LNCaP clone FGC (cell line): Measurements from ENCODE around the gene FGD2.

ENCODE experiments used
- DNase-seq: peaks from one replicate; pipeline ENCODE4 v3.0.0-alpha.2; 2011; ENCODE audit warnings: low read depth
- H3K4me3 ChIP-seq: 2 replicates; pipeline ENCODE4 v1.5.1; 2011; ENCODE audit warnings: mild to moderate bottlenecking, low read depth, low read length, control low read depth
- TF ChIP-seq, protein P1 (sequence below): IDR thresholded peaks from 2 replicates; pipeline ENCODE4 v1.5.1; 2012; ENCODE audit warnings: mild to moderate bottlenecking; ENCODE audit not compliant: control insufficient read depth, insufficient read depth; ENCODE audit errors: extremely low read depth

Gene FGD2

DNA sequence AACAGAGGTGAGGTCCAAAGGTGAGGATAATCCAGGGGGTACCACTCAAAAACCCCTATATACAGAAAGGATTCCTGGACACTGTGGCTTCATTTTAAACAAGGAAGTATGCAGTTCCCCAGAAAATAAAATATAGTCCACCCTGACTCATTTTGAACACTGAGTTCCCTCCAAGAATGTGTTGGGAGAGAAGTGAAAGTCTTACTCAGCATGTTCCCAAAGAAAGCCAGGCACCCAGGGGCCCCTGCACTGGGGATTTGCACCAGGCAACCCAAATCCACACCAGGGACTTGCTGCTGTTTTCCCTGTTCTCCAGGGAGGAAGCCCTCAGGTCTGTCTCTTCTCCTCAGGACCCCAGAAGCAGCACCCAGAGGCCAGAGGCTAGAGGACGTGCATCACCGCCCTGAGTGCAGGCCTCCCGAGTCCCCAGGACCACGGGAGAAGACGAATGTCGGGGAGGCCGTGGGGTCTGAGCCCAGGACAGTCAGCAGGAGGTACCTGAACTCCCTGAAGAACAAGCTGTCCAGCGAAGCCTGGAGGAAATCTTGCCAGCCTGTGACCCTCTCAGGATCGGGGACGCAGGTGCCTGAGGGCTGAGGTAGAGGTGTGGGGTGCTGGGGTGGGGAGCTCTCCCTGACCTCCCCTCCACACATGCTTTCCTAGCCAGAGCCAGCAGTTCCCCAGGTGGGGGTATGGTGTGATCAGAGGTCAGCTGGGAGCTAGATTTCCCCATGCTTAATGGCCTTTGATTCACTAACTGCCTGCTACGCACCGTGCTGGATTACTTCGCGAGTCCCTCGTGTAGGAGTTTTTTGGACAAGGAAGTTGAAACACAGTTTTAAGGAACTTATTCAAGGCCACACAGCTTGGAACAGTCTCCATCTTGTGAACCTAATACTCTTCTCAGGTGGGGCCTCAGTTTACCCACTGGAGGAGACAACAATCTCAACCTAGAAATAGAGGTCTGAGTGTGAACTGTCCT lies 3.3 kb downstream of the FGD2 start:
- H3K4me3 ChIP-seq = no peak overlapping the region
- TF ChIP-seq, protein P1, sequence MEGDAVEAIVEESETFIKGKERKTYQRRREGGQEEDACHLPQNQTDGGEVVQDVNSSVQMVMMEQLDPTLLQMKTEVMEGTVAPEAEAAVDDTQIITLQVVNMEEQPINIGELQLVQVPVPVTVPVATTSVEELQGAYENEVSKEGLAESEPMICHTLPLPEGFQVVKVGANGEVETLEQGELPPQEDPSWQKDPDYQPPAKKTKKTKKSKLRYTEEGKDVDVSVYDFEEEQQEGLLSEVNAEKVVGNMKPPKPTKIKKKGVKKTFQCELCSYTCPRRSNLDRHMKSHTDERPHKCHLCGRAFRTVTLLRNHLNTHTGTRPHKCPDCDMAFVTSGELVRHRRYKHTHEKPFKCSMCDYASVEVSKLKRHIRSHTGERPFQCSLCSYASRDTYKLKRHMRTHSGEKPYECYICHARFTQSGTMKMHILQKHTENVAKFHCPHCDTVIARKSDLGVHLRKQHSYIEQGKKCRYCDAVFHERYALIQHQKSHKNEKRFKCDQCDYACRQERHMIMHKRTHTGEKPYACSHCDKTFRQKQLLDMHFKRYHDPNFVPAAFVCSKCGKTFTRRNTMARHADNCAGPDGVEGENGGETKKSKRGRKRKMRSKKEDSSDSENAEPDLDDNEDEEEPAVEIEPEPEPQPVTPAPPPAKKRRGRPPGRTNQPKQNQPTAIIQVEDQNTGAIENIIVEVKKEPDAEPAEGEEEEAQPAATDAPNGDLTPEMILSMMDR = no peak
- DNase-seq = no peak

DNA sequence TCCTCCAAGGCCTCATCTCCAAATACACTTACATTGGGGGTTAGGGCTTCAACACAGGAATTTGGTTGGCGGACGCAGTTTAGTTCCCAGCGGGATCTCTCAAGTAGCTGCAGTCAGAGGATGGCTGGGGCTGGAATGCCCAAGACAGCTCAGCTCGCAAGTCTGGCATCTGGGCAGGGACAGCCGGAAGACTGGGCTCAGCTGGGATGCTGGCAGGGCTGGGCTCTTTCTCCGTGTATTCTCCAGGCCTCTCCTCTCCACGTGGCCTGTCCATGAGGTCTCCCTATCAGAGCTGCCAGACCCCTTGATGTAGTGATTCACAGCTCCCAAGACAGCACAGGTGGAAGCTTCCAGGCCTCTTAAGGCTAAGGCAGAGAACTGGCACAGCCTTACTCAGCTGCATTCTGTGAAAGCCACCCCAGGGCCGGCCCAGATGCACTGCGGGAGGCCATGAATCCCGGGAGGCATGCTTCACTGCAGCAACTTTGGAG lies 5.0 kb downstream of the FGD2 start:
- TF ChIP-seq, protein P1 = no peak
- DNase-seq = no peak
- H3K4me3 ChIP-seq = no peak overlapping the region

DNA sequence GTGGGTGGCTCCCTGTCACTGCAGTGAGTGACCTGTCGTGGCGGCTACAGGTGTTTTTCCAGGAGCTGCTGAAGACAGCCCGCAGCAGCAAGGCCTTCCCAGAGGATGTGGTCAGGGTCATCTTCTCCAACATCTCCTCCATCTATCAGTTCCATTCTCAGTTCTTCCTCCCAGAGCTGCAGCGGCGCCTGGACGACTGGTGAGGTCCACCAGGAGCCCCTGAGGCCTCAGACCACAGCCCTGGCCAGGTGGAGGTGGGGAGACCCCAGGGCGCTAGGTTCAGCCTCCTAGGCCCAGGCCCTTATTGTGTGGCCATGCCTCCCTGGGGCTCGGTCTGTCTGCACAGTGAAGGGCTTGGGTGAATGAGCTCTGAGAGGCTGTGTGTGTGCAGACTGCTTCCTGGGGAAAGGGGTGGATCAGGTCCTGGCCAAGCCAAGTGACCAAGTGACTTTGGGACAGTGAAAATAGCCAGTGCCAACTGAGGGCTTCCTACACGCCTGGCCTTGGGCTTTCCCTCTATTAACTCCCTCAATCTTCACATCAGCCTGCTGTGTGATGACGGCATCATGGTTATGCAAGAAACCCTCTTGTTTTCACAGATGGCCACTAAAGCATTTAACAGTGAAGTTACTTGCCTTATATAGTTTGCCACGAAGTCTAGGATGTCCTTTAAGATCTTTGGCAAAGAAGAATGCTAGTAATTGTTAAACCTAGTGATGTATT lies 6.4 kb downstream of the FGD2 start:
- H3K4me3 ChIP-seq = no peak overlapping the region
- DNase-seq = no peak
- TF ChIP-seq, protein P1 = no peak

DNA sequence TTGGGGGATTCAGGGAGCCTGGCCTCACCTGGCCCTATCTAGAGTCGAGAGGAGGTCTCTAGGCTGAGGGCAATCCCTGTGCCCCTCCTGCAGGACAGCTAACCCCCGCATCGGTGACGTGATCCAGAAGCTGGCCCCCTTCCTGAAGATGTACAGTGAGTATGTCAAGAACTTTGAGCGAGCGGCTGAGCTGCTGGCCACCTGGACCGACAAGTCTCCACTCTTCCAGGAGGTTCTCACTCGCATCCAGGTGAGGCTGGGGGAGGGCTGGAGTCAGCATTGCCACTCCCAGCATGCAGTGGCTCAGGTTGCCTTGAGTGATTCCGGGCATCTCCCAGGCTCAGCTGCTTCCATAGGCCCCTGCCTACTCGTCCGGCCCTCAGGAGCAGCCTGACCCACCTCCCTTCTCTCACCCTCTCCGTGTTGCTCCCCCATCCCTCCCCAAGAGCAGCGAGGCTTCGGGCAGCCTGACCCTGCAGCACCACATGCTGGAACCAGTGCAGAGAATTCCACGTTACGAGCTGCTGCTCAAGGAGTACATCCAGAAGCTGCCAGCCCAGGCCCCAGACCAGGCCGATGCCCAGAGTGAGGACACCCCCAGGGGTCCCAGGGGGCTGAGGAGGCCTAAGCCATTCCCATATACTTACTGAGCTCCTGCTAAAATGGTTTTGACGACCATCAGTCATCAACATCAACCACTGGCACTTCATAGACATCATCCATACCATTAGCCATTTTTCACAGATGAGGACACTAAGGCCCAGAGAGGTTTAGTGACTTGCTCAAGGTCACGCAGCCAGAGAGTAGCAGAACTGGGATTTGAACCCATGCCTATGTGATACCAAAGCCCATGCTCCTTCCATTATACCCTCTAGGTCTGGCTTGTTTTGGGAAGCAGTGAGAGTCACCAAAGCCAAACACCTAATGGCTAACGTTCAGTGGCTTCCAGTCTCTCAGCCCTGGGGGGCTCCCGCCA lies 8.3 kb downstream of the FGD2 start:
- no peak for DNase-seq
- TF ChIP-seq, protein P1 = no peak
- no peak overlapping the region for H3K4me3 ChIP-seq

DNA sequence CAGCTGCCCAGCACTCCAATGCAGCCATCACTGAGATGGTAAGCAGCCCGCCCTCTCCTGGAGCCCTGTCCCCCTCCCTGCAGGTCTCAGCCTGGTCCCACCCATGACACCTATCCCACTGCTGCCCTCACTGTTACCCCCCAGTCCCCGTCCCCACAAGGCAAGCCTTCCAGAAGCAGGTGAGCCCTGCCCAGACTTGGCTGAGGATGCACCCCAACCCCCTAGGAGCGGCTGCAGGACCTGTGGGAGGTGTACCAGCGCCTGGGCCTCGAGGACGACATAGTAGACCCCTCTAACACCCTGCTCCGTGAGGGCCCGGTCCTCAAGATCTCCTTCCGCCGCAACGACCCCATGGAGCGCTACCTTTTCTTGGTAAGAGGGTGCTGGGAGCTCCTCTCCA lies 9.2 kb downstream of the FGD2 start:
- DNase-seq = no peak
- TF ChIP-seq, protein P1 = no peak
- no peak overlapping the region for H3K4me3 ChIP-seq

DNA sequence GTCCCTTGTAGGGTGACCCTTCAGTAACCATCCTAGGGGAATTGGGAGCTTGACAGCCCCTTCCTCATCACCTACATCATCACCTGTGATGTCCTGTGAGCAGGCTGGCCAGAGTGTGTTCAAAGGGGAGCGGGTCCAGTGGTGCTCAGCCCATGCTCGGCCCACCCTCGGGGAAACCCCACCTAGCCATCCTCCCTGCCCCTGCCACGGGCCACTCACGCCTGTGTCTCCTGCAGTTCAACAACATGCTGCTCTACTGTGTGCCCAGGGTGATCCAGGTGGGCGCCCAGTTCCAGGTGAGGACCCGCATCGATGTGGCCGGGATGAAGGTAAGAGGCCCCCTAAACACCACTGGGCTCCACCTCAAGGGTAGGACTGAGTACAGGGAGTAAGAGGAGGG lies 10.1 kb downstream of the FGD2 start:
- TF ChIP-seq, protein P1 = no peak
- DNase-seq = no peak
- H3K4me3 ChIP-seq = no peak overlapping the region
